Activated T-cell treated with anti-CD3 and anti-CD28 coated beads, Interleukin-2, amount 50 U/mL, for 72 hours (primary cell): ENCODE results near the gene YARS1. TPM values are rescaled to one million over a fixed set of nuclear protein-coding genes. Genes with fewer than 3 reads are reported as not detected.

Experiments
- ATAC-seq, 2 donors: fragments of 150-1000 bp; cut with Tn5 transposase; replicated peaks in 1 of 2; 2 replicates each; pipeline ENCODE4 v1.10.0; 2021; ENCODE audit warnings: moderate library complexity in 2 of 2, mild to moderate bottlenecking in 1 of 2
- DNase-seq, 2 donors: peaks; one replicate each; pipeline ENCODE4 v3.0.0; 2021 to 2022; ENCODE audit warnings: mixed read lengths in 1 of 2
- H3K27ac Mint-ChIP-seq: one replicate; pipeline ENCODE4 v1.8.0; 2022; ENCODE audit warnings: mild to moderate bottlenecking, moderate library complexity, mixed read lengths
- H3K27me3 Mint-ChIP-seq: one replicate; pipeline ENCODE4 v1.8.0; 2022; ENCODE audit warnings: low read depth, mixed read lengths
- H3K36me3 Mint-ChIP-seq, 2 donors: one replicate each; pipeline ENCODE4 v1.8.0; 2022; ENCODE audit warnings: mixed read lengths in 2 of 2, mild to moderate bottlenecking in 1 of 2; ENCODE audit not compliant: insufficient read depth in 2 of 2
- H3K4me1 Mint-ChIP-seq: one replicate; pipeline ENCODE4 v1.8.0; 2022; ENCODE audit warnings: low read depth, mixed read lengths
- H3K4me3 Mint-ChIP-seq, 2 donors: one replicate each; pipeline ENCODE4 v1.8.0; 2022; ENCODE audit warnings: mild to moderate bottlenecking in 2 of 2, mixed read lengths in 2 of 2, moderate library complexity in 2 of 2
- H3K9me3 Mint-ChIP-seq, 2 donors: one replicate each; pipeline ENCODE4 v1.8.0; 2022; ENCODE audit warnings: mixed read lengths in 2 of 2
- total RNA-seq, 2 donors: library from RNA; stranded (reverse); gene quantifications; one replicate each; pipeline ENCODE4 v1.2.3, GENCODE V29; 2022

The YARS1 gene
- total RNA-seq, 2 donors from 2014 or later: 341 to 388 TPM

- no peaks in the 10 kb centered on the region for H3K9me3 Mint-ChIP-seq
- ATAC-seq: no peak
- H3K4me3 Mint-ChIP-seq: no peak overlapping the region
- H3K27me3 Mint-ChIP-seq: no peaks in the 10 kb centered on the region
- no peak for DNase-seq
- H3K4me1 Mint-ChIP-seq: peaks cover 11% of the 10 kb centered on the region
- peaks cover 4 to 12% of the 10 kb centered on the region in 2 donors for H3K36me3 Mint-ChIP-seq
- no peak overlapping the region for H3K27ac Mint-ChIP-seq
These were observed 31.4 kb upstream of the YARS1 start for GRCh38 chr1:32848354-32849063.

- Mint-ChIP-seq H3K36me3 (peaks cover 3 to 33% of the 10 kb centered on the region in 2 donors), H3K27ac (no peak overlapping the region)
These were observed 14.7 kb upstream of the YARS1 start for GRCh38 chr1:32831878-32832277.

GRCh38 chr1:32830092-32830852 lies 13.1 kb upstream of the YARS1 start:
- Mint-ChIP-seq H3K27ac (no peak overlapping the region), H3K36me3 (peaks cover 5 to 33% of the 10 kb centered on the region in 2 donors), H3K4me1 (no peaks in the 10 kb centered on the region), H3K27me3 (no peaks in the 10 kb centered on the region), H3K4me3 (no peak overlapping the region), H3K9me3 (no peaks in the 10 kb centered on the region)
- no peak for ATAC-seq
- no peak for DNase-seq

More at GRCh38 chr1:32831878-32832277, 14.7 kb upstream of the YARS1 start:
- Mint-ChIP-seq H3K4me3 (no peak overlapping the region), H3K9me3 (no peaks in the 10 kb centered on the region), H3K27me3 (no peaks in the 10 kb centered on the region), H3K4me1 (no peaks in the 10 kb centered on the region)
- DNase-seq (no peak), ATAC-seq (no peak)

- Mint-ChIP-seq H3K4me1 (no peaks in the 10 kb centered on the region), H3K4me3 (no peak overlapping the region), H3K27ac (no peak overlapping the region), H3K36me3 (peaks cover 5 to 29% of the 10 kb centered on the region in 2 donors), H3K27me3 (no peaks in the 10 kb centered on the region), H3K9me3 (no peaks in the 10 kb centered on the region)
- no peak for DNase-seq
- ATAC-seq: no peak
These were observed 11.2 kb upstream of the YARS1 start for GRCh38 chr1:32828341-32828740.

- no peak overlapping the region for H3K27ac Mint-ChIP-seq
- H3K4me1 Mint-ChIP-seq: peaks cover 8% of the 10 kb centered on the region
- DNase-seq (no peak), ATAC-seq (no peak)
- H3K27me3 Mint-ChIP-seq: no peaks in the 10 kb centered on the region
- H3K4me3 Mint-ChIP-seq: no peak overlapping the region
- peaks cover 5 to 22% of the 10 kb centered on the region in 2 donors for H3K36me3 Mint-ChIP-seq
- no peaks in the 10 kb centered on the region for H3K9me3 Mint-ChIP-seq
These were observed 8.0 kb upstream of the YARS1 start for GRCh38 chr1:32825181-32825580.

GRCh38 chr1:32818804-32819541 lies 1.8 kb upstream of the YARS1 start:
- H3K4me1 Mint-ChIP-seq: peaks cover 38% of the 10 kb centered on the region
- peak overlapping the region; percentile 95 to 97 for H3K4me3 Mint-ChIP-seq
- peak overlapping the region; percentile 54 for H3K27ac Mint-ChIP-seq
- no peaks in the 10 kb centered on the region for H3K9me3 Mint-ChIP-seq
- peak; percentile 23 to 24 for DNase-seq
- ATAC-seq: no peak
- H3K36me3 Mint-ChIP-seq: peaks cover 10 to 32% of the 10 kb centered on the region in 2 donors
- H3K27me3 Mint-ChIP-seq: no peaks in the 10 kb centered on the region

GRCh38 chr1:32817815-32818786 lies 943 bp upstream of the YARS1 start:
- Mint-ChIP-seq H3K27me3 (no peaks in the 10 kb centered on the region), H3K4me3 (peak overlapping the region; percentile 95 to 97), H3K27ac (peak overlapping the region; percentile 54), H3K4me1 (peaks cover 47% of the 10 kb centered on the region), H3K9me3 (no peaks in the 10 kb centered on the region), H3K36me3 (peaks cover 15 to 40% of the 10 kb centered on the region in 2 donors)
- ATAC-seq (peak in 1 of 2 donors; percentile 13), DNase-seq (peak; percentile 29 to 50)

- Mint-ChIP-seq H3K36me3 (peaks cover 17 to 45% of the 10 kb centered on the region in 2 donors), H3K27me3 (no peaks in the 10 kb centered on the region), H3K4me3 (peak overlapping the region; percentile 95 to 97), H3K4me1 (peaks cover 50% of the 10 kb centered on the region), H3K27ac (peak overlapping the region; percentile 95), H3K9me3 (no peaks in the 10 kb centered on the region)
- ATAC-seq (no peak), DNase-seq (no peak)
These were observed 441 bp downstream of the YARS1 start for GRCh38 chr1:32816676-32817158.

- H3K4me3 Mint-ChIP-seq: peak overlapping the region; percentile 95 to 97
- H3K36me3 Mint-ChIP-seq: peaks cover 17 to 60% of the 10 kb centered on the region in 2 donors
- no peak for ATAC-seq
- peaks cover 69% of the 10 kb centered on the region for H3K4me1 Mint-ChIP-seq
- no peaks in the 10 kb centered on the region for H3K9me3 Mint-ChIP-seq
- H3K27ac Mint-ChIP-seq: peak overlapping the region; percentile 67
- DNase-seq: no peak
- H3K27me3 Mint-ChIP-seq: no peaks in the 10 kb centered on the region
These were observed 3.0 kb downstream of the YARS1 start for GRCh38 chr1:32813941-32814739.

- Mint-ChIP-seq H3K36me3 (peaks cover 25 to 69% of the 10 kb centered on the region in 2 donors), H3K4me3 (no peak overlapping the region), H3K27ac (no peak overlapping the region), H3K27me3 (no peaks in the 10 kb centered on the region), H3K9me3 (no peaks in the 10 kb centered on the region), H3K4me1 (peaks cover 74% of the 10 kb centered on the region)
- ATAC-seq: no peak
- DNase-seq: no peak
These were observed 5.2 kb downstream of the YARS1 start for GRCh38 chr1:32811917-32812316.

GRCh38 chr1:32811265-32811664 lies 5.9 kb downstream of the YARS1 start:
- Mint-ChIP-seq H3K9me3 (no peaks in the 10 kb centered on the region), H3K27me3 (no peaks in the 10 kb centered on the region), H3K4me3 (no peak overlapping the region), H3K4me1 (peaks cover 74% of the 10 kb centered on the region), H3K36me3 (peaks cover 24 to 67% of the 10 kb centered on the region in 2 donors), H3K27ac (no peak overlapping the region)
- DNase-seq (no peak), ATAC-seq (no peak)
